NCI-H1694 (cell line): ENCODE data around the gene STX5.
"Not testable (repeated sequence)": the region's sequence is repeated elsewhere in the genome, so short reads cannot be mapped to it uniquely, and the experiment has no call there.

Experiments
- DNase-seq: peaks from one replicate; lab custom pipeline; 2025; lab: John Stamatoyannopoulos, UW

The STX5 gene

GRCh38 chr11:62854013-62854824 is 22.4 kb upstream of the STX5 start:
- no peak for DNase-seq

GRCh38 chr11:62853279-62853965 is 21.6 kb upstream of the STX5 start:
- no peak for DNase-seq

- DNase-seq: no peak
Observed at GRCh38 chr11:62852523-62853188, 20.8 kb upstream of the STX5 start.

DNA sequence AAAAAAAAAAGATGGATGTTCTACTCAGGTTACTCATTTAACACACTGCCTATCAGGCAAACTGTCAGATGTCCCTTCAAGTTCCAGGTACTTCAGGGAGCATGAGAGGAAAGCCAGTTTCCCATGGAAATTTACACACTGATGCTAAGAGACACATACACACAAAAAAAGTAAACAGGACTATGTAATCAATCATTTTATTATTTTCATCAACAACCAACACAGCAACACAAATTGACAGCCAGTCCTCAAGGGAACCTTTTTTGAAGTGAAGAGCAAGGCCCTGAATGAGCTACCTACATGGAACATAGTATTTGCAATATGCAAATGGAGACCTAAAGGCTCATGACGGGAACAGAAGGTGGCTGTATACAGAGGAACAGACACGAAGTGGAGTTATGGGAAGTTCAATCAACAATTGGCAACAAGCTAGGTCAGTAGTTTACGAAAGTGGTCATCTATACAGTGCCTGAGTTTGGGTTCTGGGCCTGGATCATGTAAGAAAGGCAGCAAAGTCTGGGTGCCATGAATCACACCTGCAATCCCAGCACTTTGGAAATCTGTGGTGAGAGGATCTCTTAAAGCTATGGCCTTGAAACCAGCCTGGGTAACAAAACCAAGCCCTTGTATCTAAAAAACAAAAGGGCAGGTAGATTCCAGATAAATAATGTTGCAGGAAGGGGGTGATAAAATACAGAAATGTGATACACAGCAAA is 20.1 kb upstream of the STX5 start:
- no peak for DNase-seq

DNA sequence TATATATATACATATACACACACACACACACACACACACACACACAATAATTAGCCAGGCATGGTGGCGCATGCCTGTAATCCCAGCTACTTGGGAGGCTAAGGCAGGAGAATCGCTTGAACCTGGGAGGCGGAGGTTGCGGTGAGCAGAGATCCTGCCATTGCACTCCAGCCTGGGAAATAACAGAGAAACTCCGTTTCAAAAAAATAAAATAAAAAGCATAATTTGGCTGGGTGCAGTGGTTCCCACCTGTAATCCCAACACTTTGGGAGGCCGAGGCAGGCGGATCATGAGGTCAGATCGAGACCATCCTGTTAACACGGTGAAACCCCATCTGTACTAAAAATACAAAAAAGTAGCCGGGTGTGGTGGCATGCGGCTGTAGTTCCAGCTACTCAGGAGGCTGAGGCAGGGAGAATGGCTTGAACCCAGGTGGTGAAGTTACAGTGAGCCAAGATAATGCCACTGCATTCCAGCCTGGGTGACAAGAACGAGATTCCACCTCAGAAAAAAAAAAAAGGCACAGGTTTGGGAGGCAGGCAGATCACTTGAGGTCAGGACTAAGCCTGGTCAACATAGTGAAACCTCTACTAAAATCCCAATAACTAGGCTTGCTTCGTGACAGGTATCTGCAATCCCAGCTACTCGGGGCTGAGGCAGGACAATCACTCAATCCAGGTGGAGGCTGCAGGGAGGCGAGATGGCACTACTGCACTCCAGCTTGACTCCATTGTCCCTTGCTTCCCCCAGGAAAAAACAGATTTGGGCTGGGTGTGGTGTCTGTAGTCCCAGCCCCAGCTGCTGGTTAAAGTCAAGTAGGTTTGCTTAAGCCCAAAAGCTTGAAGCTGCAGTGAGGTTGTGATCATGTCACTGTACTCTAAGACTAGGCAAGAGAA is 19.3 kb upstream of the STX5 start:
- no peak for DNase-seq

DNA sequence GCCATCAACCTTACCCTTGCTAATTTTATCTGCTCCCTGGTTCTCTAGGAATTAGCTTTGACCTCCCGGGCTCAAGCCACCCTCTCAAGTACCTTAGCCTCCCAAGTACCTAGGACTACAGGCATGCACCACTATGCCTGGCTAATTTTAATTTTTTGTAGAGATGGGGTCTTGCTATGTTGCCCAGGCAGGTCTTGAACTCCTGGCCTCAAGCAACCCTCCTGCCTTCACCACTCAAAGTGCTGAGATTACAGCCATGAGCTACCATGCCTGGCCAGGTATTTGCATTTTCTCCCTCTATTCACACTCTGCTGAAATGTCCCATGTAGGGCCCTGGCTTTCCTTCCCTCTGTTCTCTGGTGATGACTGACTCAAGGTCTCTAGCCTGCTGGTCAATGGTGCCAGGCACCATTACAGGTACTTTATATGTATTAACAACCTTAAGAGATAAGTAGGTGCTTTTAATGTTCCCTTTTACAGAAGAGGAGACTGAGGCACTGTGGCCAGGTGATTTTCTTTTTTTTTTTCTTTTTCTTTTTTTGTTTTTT is 16.0 kb upstream of the STX5 start:
- no peak for DNase-seq

DNA sequence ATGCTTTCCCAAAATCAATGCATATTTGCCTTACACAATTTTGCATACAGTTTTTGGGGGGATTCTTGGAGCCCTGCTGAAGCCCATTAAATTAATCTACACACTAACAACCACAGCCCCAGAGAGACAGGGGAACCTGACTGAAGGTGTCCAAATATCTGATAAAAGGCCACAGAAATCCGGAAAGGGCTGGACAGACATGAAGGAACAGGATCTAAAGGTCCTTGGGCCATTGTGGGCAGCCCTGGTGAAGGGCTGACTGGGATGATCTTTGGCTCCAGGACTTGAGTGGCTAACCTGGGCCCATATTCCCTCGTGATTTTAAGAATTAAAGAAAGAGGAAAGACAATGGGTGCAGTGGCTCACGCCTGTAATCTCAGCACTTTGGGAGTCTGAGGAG is 14.3 kb upstream of the STX5 start:
- no peak for DNase-seq

GRCh38 chr11:62844154-62844553 is 12.3 kb upstream of the STX5 start:
- DNase-seq: no peak

GRCh38 chr11:62843466-62843865 is 11.6 kb upstream of the STX5 start:
- no peak for DNase-seq

DNA sequence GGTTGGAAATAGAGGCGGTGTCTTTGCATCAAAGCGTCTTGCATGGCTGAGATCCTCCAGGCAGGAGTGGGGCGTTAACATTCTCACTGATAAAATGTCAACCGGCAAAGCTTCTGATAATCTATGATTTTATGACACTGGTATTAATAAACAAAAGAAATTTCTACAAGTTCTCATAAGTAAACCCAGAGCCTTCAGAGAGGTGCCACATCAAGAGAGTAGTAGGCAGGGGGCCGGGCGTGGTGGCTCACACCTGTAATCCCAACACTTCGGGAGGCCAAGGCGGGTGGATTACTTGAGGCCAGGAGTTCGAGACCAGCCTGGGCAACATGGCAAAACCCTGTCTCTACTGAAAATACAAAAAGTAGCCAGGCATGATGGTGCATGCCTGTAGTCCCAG is 11.0 kb upstream of the STX5 start:
- not testable (repeated sequence) for DNase-seq

DNA sequence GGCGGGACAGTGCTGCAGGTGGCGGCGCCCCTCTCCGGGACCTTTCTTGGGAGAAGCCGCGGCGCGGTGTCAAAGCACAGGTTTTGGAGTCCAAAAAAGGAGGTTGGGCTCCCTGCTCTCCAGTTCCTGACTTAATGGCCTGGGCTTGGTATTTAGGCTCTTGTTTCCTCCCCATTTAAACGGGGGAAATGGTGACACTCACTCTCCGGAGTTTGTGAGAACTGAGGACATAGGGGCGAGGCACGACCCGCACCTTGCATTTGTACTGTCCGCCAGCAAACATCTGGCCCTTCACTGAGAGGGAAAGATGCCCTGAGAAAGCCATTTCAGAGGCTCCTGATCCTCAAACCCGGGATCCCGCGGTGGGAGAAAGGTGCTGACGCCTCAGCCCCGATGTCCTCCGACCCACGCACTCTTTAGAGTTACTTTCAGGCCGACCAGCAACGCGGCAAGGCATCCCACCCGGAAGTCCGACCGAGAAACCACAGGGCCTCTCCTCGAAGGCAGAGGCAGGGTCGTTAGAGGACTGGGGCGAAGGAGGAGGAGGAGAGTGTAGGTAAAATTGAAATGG is 10.4 kb upstream of the STX5 start:
- no peak for DNase-seq

DNA sequence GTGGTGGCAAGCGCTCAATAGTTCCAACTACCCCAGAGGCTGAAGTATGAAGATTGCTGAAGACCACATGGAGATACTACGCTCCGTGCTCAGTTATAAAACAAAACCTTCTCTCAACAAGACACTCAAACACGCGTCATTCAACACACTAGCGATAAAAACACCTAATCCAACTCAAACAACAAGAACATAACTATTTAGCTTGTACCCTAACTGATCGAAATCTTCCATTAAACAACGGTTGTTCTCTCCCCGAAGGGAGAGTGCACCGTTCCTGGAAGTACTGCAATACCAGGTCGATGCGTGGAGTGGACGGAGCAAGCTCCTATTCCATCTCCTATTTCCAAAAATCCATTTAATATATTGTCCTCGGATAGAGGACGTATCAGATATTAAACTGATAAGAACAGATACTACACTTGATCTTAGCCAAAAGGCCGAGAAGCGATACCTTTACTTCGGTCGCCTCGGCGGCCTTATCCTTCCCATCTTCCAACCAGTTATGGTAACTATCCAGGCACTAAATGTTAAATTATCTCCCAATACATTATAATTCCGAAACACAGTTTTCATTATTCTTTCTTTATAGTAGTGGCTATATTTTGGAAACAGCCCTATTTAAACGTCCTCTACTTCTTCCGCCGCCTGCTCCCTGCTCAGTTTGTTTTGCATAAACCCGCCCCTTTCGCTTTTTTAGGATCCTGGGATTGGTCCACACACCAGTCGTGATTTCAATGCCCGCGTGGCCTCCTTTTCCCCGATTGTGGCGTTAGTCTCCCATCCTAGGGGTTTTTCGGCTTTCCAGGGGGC is 9.7 kb upstream of the STX5 start:
- peak; percentile 98 for DNase-seq

DNA sequence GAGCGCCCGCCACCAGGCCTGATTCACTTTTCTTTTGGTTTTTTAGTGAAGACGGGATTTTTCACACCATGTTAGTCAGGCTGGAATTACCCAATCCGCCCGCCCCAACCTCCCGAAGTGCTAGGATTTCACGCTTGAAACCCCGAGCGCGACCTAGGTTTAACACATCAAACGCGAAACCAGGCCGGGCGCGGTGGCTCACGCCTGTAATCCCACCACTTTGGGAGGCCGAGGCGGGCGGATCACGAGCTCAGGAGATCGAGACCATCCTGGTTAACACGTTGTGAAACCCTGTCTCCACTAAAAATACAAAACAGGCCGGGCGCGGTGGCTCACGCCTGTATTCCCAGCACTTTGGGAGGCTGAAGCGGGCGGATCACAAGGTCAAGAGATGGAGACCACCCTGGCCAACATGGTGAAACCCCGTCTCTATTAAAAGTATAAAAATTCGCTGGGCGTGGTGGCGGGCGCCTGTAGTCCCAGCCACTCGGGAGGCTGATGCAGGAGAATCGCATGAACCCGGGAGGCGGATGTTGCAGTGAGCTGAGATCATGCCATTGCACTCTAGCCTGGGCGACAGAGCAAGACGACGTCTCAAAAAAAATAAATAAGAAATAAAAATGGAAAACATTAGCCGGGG is 9.0 kb upstream of the STX5 start:
- peak; percentile 79 for DNase-seq

- DNase-seq: peak; percentile 84
Observed at GRCh38 chr11:62839050-62839945, 7.4 kb upstream of the STX5 start, which contains the start of gene WDR74. TSS of gene WDR74 (minus strand) at chr11:62839590. CDS start at chr11:62839570, 20 bp downstream.

GRCh38 chr11:62835336-62835735 is 3.5 kb upstream of the STX5 start:
- no peak for DNase-seq

GRCh38 chr11:62832336-62833234 is 734 bp upstream of the STX5 start, which contains the start of gene TEX54:
TSS of gene TEX54 (minus strand) at chr11:62832841.
- no peak for DNase-seq
